Omental fat pad (tissue), 4 donors: ENCODE measurements around the gene VTCN1. TPM values are rescaled to one million over a fixed set of nuclear protein-coding genes. Genes with fewer than 3 reads are reported as not detected.

ENCODE experiments used
- ATAC-seq: fragments of 150-250 bp; one replicate; pipeline ENCODE4 v1.9.1; 2016; ENCODE audit warnings: mild to moderate bottlenecking, moderate library complexity; ENCODE audit not compliant: low FRiP score
- DNase-seq: peaks from one replicate; pipeline ENCODE4 v3.0.0-alpha.2; 2019; ENCODE audit warnings: low spot score
- total RNA-seq, 4 donors: library from RNA; depleted of rRNA; stranded (reverse); fragments of >200 nt; gene quantifications; one replicate each; pipeline ENCODE4 v1.1.0, GENCODE V29; 2016
- TF ChIP-seq, protein P1 (sequence below), 3 donors: fragments of 450-650 bp; IDR thresholded peaks; one replicate each; pipeline ENCODE4 v1.5.1; 2016 to 2017; ENCODE audit warnings: antibody characterized with exemption in 3 of 3, mild to moderate bottlenecking in 3 of 3, moderate library complexity in 2 of 3

VTCN1 gene
- total RNA-seq, 4 donors from 2014 or later = not detected

- TF ChIP-seq, protein P1, sequence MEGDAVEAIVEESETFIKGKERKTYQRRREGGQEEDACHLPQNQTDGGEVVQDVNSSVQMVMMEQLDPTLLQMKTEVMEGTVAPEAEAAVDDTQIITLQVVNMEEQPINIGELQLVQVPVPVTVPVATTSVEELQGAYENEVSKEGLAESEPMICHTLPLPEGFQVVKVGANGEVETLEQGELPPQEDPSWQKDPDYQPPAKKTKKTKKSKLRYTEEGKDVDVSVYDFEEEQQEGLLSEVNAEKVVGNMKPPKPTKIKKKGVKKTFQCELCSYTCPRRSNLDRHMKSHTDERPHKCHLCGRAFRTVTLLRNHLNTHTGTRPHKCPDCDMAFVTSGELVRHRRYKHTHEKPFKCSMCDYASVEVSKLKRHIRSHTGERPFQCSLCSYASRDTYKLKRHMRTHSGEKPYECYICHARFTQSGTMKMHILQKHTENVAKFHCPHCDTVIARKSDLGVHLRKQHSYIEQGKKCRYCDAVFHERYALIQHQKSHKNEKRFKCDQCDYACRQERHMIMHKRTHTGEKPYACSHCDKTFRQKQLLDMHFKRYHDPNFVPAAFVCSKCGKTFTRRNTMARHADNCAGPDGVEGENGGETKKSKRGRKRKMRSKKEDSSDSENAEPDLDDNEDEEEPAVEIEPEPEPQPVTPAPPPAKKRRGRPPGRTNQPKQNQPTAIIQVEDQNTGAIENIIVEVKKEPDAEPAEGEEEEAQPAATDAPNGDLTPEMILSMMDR (IDR thresholded peaks at IDR 0.05) = no peak
- ATAC-seq = no peak
- DNase-seq = no peak
Measured at GRCh38 chr1:117143871-117144270, 66.9 kb downstream of the VTCN1 start.

DNA sequence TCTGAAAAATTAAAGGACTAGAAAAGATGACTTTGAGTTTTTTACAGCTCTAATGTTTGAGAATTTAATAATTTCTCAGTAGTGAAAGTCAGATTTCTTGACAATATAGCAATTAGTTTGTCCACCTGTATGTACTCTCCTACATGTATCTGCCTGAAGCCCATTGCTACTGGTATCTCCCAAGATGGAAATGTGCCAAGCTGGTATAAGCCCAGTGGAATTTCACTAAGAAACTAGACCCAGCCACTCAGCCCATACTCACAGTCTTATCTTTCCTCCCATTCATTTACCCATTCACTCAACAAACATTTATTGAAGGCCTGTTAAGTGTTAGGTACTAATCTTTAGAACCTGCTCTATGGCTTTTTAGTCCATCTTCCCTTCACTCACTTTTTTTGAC is 67.6 kb downstream of the VTCN1 start:
- ATAC-seq (no peak), DNase-seq (no peak)
- TF ChIP-seq, protein P1 (IDR thresholded peaks at IDR 0.05) = no peak

- TF ChIP-seq, protein P1 (IDR thresholded peaks at IDR 0.05) = no peak
- DNase-seq (no peak), ATAC-seq (no peak)
Measured at GRCh38 chr1:117142200-117142599, 68.5 kb downstream of the VTCN1 start.

GRCh38 chr1:117138561-117138960 is 72.2 kb downstream of the VTCN1 start:
- TF ChIP-seq, protein P1 (IDR thresholded peaks at IDR 0.05) = no peak
- ATAC-seq (no peak), DNase-seq (no peak)

GRCh38 chr1:117138106-117138505 is 72.6 kb downstream of the VTCN1 start:
- ATAC-seq = no peak
- no peak for DNase-seq
- TF ChIP-seq, protein P1 (IDR thresholded peaks at IDR 0.05) = no peak

- TF ChIP-seq, protein P1 (IDR thresholded peaks at IDR 0.05) = no peak
- ATAC-seq = no peak
- DNase-seq = no peak
Measured at GRCh38 chr1:117137281-117137855, 73.4 kb downstream of the VTCN1 start.

- DNase-seq (no peak), ATAC-seq (no peak)
- TF ChIP-seq, protein P1 (IDR thresholded peaks at IDR 0.05) = no peak
Measured at GRCh38 chr1:117136749-117137148, 74.0 kb downstream of the VTCN1 start.
